ENCODE results near the gene GTF2H3. TPM values are rescaled to one million over a fixed set of nuclear protein-coding genes. Genes with fewer than 3 reads are reported as not detected.
A peak's percentile ranks its signal among the peaks of the same experiment; 100 is the strongest.

GTF2H3 gene
- 56.9 and 84.6 TPM in 2 replicates for total RNA-seq

GRCh38 chr12:123633379-123634141 is at the start of gene GTF2H3, which contains the start of gene EIF2B1:
Gene GTF2H3, plus strand, starts transcription at chr12:123633829. Its CDS starts 31 bp downstream, at chr12:123633860.
Gene EIF2B1, minus strand, starts transcription at chr12:123633686. Its CDS starts 129 bp downstream, at chr12:123633557.

GRCh38 chr12:123601602-123602489 is 31.8 kb upstream of the GTF2H3 start, which contains the start of gene DDX55:
Gene DDX55, plus strand, starts transcription at chr12:123602099. Its CDS starts 50 bp downstream, at chr12:123602149.

GRCh38 chr12:123670882-123671728 is 37.5 kb downstream of the GTF2H3 start, which contains the start of gene TCTN2:
Gene TCTN2, plus strand, starts transcription at chr12:123671113. Its CDS starts 128 bp downstream, at chr12:123671241.

Small RNA genes within 50 kb of the gene (small RNA-seq; reads per million reads assigned to genes)
- gene SNORA9B = 13.3 reads per million, percentile 94 among the genes with 10 or more reads in this experiment

Other genes starting within 250 kb of the GTF2H3 start
- gene KMT5A, start 249.7 kb upstream of the GTF2H3 start, total RNA-seq = 74.1 and 79.8 TPM in 2 replicates
- gene RILPL2, start 197.1 kb upstream of the GTF2H3 start, total RNA-seq = 5.0 and 5.1 TPM in 2 replicates
- gene SNRNP35, start 175.7 kb upstream of the GTF2H3 start, total RNA-seq = 12.4 and 15.6 TPM in 2 replicates
- 11.6 and 13.6 TPM in 2 replicates for gene RILPL1, start 100.1 kb upstream of the GTF2H3 start, total RNA-seq
- 432 and 439 TPM in 2 replicates for gene TMED2, start 49.3 kb upstream of the GTF2H3 start, total RNA-seq
- 30.0 and 33.9 TPM in 2 replicates for gene DDX55, start 31.7 kb upstream of the GTF2H3 start, total RNA-seq
- 44.9 and 55.7 TPM in 2 replicates for gene EIF2B1, start 143 bp upstream of the GTF2H3 start, total RNA-seq
- 11.6 and 17.9 TPM in 2 replicates for gene TCTN2, start 37.3 kb downstream of the GTF2H3 start, total RNA-seq
- 28.7 and 35.1 TPM in 2 replicates for gene ATP6V0A2, start 78.5 kb downstream of the GTF2H3 start, total RNA-seq
- gene DNAH10, start 128.5 kb downstream of the GTF2H3 start, total RNA-seq = under 0.01 and 0.07 TPM in 2 replicates